ENCODE results near the gene OSBPL2. TPM values are rescaled to one million over a fixed set of nuclear protein-coding genes. Genes with fewer than 3 reads are reported as not detected.

OSBPL2 gene
- polyA plus RNA-seq, 4 donors: 19.9 to 36.9 (median 29.3) TPM

GRCh38 chr20:62239278-62239879 lies 1.1 kb downstream of the OSBPL2 start:
- Histone ChIP-seq H3K4me3 (ENCODE audit: low read depth in 1 of 3, low read length in 3 of 3) (peak overlapping the region in 2 of 3 donors; percentile 78 to 89), H3K4me1 (ENCODE audit: control insufficient read depth in 3 of 3, insufficient read depth in 2 of 3, low read depth in 1 of 3, low read length in 2 of 3) (peaks cover 9 to 14% (median 9%) of the 10 kb centered on the region in 3 donors), H3K27me3 (ENCODE audit: control insufficient read depth in 3 of 3, insufficient read depth in 3 of 3, low read length in 3 of 3) (peaks cover 0 to under 1% (median 0%) of the 10 kb centered on the region in 3 donors), H3K36me3 (ENCODE audit: control insufficient read depth in 3 of 3, insufficient read depth in 2 of 3, low read depth in 1 of 3, low read length in 3 of 3) (peaks cover 0 to 35% (median 0%) of the 10 kb centered on the region in 3 donors), H3K9me3 (ENCODE audit: control insufficient read depth in 2 of 2, insufficient read depth in 1 of 2, low read depth in 1 of 2, low read length in 1 of 2) (no peaks in the 10 kb centered on the region), H3K27ac (ENCODE audit: low read depth in 1 of 3, low read length in 2 of 3) (peak overlapping the region; percentile 67 to 86 (median 71))
- DNase-seq: peak; percentile 37 to 41
- WGBS, 3 donors: 12 to 41% (median 28%) methylated on average over 23 of the region's 23 CpGs
- FAIRE-seq: no peak

- FAIRE-seq: no peak
- 79 to 89% (median 79%) methylated on average over 13 of the region's 13 CpGs for WGBS, 3 donors
- peak overlapping the region in 1 of 3 donors; percentile 89 for H3K4me3 ChIP-seq (ENCODE audit: low read depth in 1 of 3, low read length in 3 of 3)
- peak overlapping the region in 1 of 3 donors; percentile 86 for H3K27ac ChIP-seq (ENCODE audit: low read depth in 1 of 3, low read length in 2 of 3)
- peaks cover 0 to 41% (median 0%) of the 10 kb centered on the region in 3 donors for H3K36me3 ChIP-seq (ENCODE audit: control insufficient read depth in 3 of 3, insufficient read depth in 2 of 3, low read depth in 1 of 3, low read length in 3 of 3)
- peaks cover 9 to 14% (median 9%) of the 10 kb centered on the region in 3 donors for H3K4me1 ChIP-seq (ENCODE audit: control insufficient read depth in 3 of 3, insufficient read depth in 2 of 3, low read depth in 1 of 3, low read length in 2 of 3)
- no peaks in the 10 kb centered on the region for H3K27me3 ChIP-seq (ENCODE audit: control insufficient read depth in 3 of 3, insufficient read depth in 3 of 3, low read length in 3 of 3)
- no peak for DNase-seq
- no peaks in the 10 kb centered on the region for H3K9me3 ChIP-seq (ENCODE audit: control insufficient read depth in 2 of 2, insufficient read depth in 1 of 2, low read depth in 1 of 2, low read length in 1 of 2)
These were observed 1.8 kb downstream of the OSBPL2 start for GRCh38 chr20:62240020-62240685.

DNA sequence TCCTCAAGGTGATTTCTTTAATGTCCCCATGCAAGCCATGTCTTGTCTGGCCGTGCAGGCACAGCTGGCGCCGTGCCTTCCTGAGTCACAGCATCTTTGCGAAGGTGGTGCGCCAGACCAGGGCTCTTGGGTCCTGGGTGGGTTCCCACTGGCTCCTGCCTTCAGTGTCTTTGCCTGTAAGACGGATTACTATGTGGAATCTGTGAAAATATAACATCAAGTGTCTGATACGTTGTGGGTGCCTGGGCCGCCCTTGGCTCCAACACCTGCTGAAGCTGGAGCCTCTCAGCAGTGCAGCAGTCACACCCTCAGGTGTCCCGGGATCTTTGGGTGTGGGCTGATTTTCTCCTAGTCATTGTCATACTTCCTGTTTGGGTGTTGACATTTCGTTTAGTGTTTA lies 3.2 kb downstream of the OSBPL2 start:
- Histone ChIP-seq H3K4me3 (ENCODE audit: low read depth in 1 of 3, low read length in 3 of 3) (no peak overlapping the region), H3K27ac (ENCODE audit: low read depth in 1 of 3, low read length in 2 of 3) (peak overlapping the region in 2 of 3 donors; percentile 76 to 88), H3K4me1 (ENCODE audit: control insufficient read depth in 3 of 3, insufficient read depth in 2 of 3, low read depth in 1 of 3, low read length in 2 of 3) (peaks cover 9 to 14% (median 9%) of the 10 kb centered on the region in 3 donors), H3K36me3 (ENCODE audit: control insufficient read depth in 3 of 3, insufficient read depth in 2 of 3, low read depth in 1 of 3, low read length in 3 of 3) (peaks cover 0 to 53% (median 0%) of the 10 kb centered on the region in 3 donors), H3K27me3 (ENCODE audit: control insufficient read depth in 3 of 3, insufficient read depth in 3 of 3, low read length in 3 of 3) (no peaks in the 10 kb centered on the region), H3K9me3 (ENCODE audit: control insufficient read depth in 2 of 2, insufficient read depth in 1 of 2, low read depth in 1 of 2, low read length in 1 of 2) (no peaks in the 10 kb centered on the region)
- no peak for FAIRE-seq
- peak; percentile 64 to 94 for DNase-seq
- 19 to 61% (median 32%) methylated on average over 10 of the region's 10 CpGs for WGBS, 3 donors

- Histone ChIP-seq H3K4me1 (ENCODE audit: control insufficient read depth in 3 of 3, insufficient read depth in 2 of 3, low read depth in 1 of 3, low read length in 2 of 3) (peaks cover 9 to 14% (median 9%) of the 10 kb centered on the region in 3 donors), H3K4me3 (ENCODE audit: low read depth in 1 of 3, low read length in 3 of 3) (no peak overlapping the region), H3K36me3 (ENCODE audit: control insufficient read depth in 3 of 3, insufficient read depth in 2 of 3, low read depth in 1 of 3, low read length in 3 of 3) (peaks cover 0 to 56% (median 0%) of the 10 kb centered on the region in 3 donors), H3K9me3 (ENCODE audit: control insufficient read depth in 2 of 2, insufficient read depth in 1 of 2, low read depth in 1 of 2, low read length in 1 of 2) (no peaks in the 10 kb centered on the region), H3K27me3 (ENCODE audit: control insufficient read depth in 3 of 3, insufficient read depth in 3 of 3, low read length in 3 of 3) (no peaks in the 10 kb centered on the region), H3K27ac (ENCODE audit: low read depth in 1 of 3, low read length in 2 of 3) (peak overlapping the region; percentile 17 to 81 (median 45))
- FAIRE-seq (no peak), DNase-seq (no peak)
- 63 to 74% (median 64%) methylated on average over 6 of the region's 6 CpGs for WGBS, 3 donors
These were observed 3.9 kb downstream of the OSBPL2 start for GRCh38 chr20:62242176-62242575.

- DNase-seq (no peak), FAIRE-seq (no peak)
- Histone ChIP-seq H3K36me3 (ENCODE audit: control insufficient read depth in 3 of 3, insufficient read depth in 2 of 3, low read depth in 1 of 3, low read length in 3 of 3) (peaks cover 0 to 56% (median 0%) of the 10 kb centered on the region in 3 donors), H3K4me1 (ENCODE audit: control insufficient read depth in 3 of 3, insufficient read depth in 2 of 3, low read depth in 1 of 3, low read length in 2 of 3) (peaks cover 4 to 10% (median 9%) of the 10 kb centered on the region in 3 donors), H3K4me3 (ENCODE audit: low read depth in 1 of 3, low read length in 3 of 3) (no peak overlapping the region), H3K9me3 (ENCODE audit: control insufficient read depth in 2 of 2, insufficient read depth in 1 of 2, low read depth in 1 of 2, low read length in 1 of 2) (no peaks in the 10 kb centered on the region), H3K27me3 (ENCODE audit: control insufficient read depth in 3 of 3, insufficient read depth in 3 of 3, low read length in 3 of 3) (no peaks in the 10 kb centered on the region), H3K27ac (ENCODE audit: low read depth in 1 of 3, low read length in 2 of 3) (no peak overlapping the region)
- 80 to 89% (median 87%) methylated on average over 22 of the region's 22 CpGs for WGBS, 3 donors
These were observed 4.8 kb downstream of the OSBPL2 start for GRCh38 chr20:62243106-62243505.

DNA sequence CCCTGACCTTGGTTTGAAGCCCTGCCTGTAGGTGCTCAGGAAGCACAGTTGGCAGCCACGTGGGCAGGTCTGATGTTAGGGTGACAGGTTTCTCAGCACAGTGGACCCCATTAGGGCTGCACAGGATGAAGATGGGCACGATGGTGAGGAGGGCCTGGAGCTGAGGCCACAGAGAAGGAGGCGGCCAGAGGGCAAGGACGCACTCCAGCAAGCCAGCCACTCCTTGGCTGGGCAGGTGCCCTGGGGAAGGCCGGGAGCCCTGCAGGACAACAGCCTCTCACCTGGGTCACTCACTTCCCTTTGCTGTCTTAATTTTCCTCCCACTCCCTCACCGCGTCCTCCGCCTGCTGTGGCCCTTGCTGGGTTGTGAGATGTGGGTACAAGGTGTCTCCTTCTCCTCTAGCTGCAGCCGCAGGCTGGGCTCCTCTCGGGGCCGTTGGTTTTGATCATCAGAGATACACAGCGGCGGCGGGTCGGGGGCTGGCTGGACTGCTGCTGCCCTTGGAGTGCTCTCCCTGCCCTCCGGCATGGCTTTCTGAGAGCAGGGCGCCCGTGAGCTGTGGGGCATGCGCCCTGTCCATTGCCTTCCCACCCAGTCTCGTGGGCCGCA lies 5.7 kb downstream of the OSBPL2 start:
- no peaks in the 10 kb centered on the region for H3K9me3 ChIP-seq (ENCODE audit: control insufficient read depth in 2 of 2, insufficient read depth in 1 of 2, low read depth in 1 of 2, low read length in 1 of 2)
- FAIRE-seq (no peak), DNase-seq (no peak)
- H3K36me3 ChIP-seq (ENCODE audit: control insufficient read depth in 3 of 3, insufficient read depth in 2 of 3, low read depth in 1 of 3, low read length in 3 of 3): peaks cover 0 to 56% (median 0%) of the 10 kb centered on the region in 3 donors
- H3K27ac ChIP-seq (ENCODE audit: low read depth in 1 of 3, low read length in 2 of 3): peak overlapping the region in 1 of 3 donors; percentile 72
- WGBS, 3 donors: 61 to 83% (median 73%) methylated on average over 21 of the region's 21 CpGs
- H3K4me1 ChIP-seq (ENCODE audit: control insufficient read depth in 3 of 3, insufficient read depth in 2 of 3, low read depth in 1 of 3, low read length in 2 of 3): peaks cover 4 to 12% (median 9%) of the 10 kb centered on the region in 3 donors
- H3K4me3 ChIP-seq (ENCODE audit: low read depth in 1 of 3, low read length in 3 of 3): no peak overlapping the region
- no peaks in the 10 kb centered on the region for H3K27me3 ChIP-seq (ENCODE audit: control insufficient read depth in 3 of 3, insufficient read depth in 3 of 3, low read length in 3 of 3)

- FAIRE-seq (no peak), DNase-seq (peak in 1 of 2 donors; percentile 75)
- H3K9me3 ChIP-seq (ENCODE audit: control insufficient read depth in 2 of 2, insufficient read depth in 1 of 2, low read depth in 1 of 2, low read length in 1 of 2): no peaks in the 10 kb centered on the region
- WGBS, 3 donors: 9 to 55% (median 26%) methylated on average over 17 of the region's 17 CpGs
- H3K27me3 ChIP-seq (ENCODE audit: control insufficient read depth in 3 of 3, insufficient read depth in 3 of 3, low read length in 3 of 3): no peaks in the 10 kb centered on the region
- H3K4me3 ChIP-seq (ENCODE audit: low read depth in 1 of 3, low read length in 3 of 3): no peak overlapping the region
- peak overlapping the region in 1 of 3 donors; percentile 72 for H3K27ac ChIP-seq (ENCODE audit: low read depth in 1 of 3, low read length in 2 of 3)
- H3K4me1 ChIP-seq (ENCODE audit: control insufficient read depth in 3 of 3, insufficient read depth in 2 of 3, low read depth in 1 of 3, low read length in 2 of 3): peaks cover 4 to 9% (median 5%) of the 10 kb centered on the region in 3 donors
- peaks cover 0 to 54% (median 0%) of the 10 kb centered on the region in 3 donors for H3K36me3 ChIP-seq (ENCODE audit: control insufficient read depth in 3 of 3, insufficient read depth in 2 of 3, low read depth in 1 of 3, low read length in 3 of 3)
These were observed 6.4 kb downstream of the OSBPL2 start for GRCh38 chr20:62244644-62245108.

- peaks cover 0 to 57% (median 0%) of the 10 kb centered on the region in 3 donors for H3K36me3 ChIP-seq (ENCODE audit: control insufficient read depth in 3 of 3, insufficient read depth in 2 of 3, low read depth in 1 of 3, low read length in 3 of 3)
- no peaks in the 10 kb centered on the region for H3K27me3 ChIP-seq (ENCODE audit: control insufficient read depth in 3 of 3, insufficient read depth in 3 of 3, low read length in 3 of 3)
- no peak for DNase-seq
- H3K4me1 ChIP-seq (ENCODE audit: control insufficient read depth in 3 of 3, insufficient read depth in 2 of 3, low read depth in 1 of 3, low read length in 2 of 3): peaks cover 4 to 9% (median 5%) of the 10 kb centered on the region in 3 donors
- no peak overlapping the region for H3K4me3 ChIP-seq (ENCODE audit: low read depth in 1 of 3, low read length in 3 of 3)
- no peak for FAIRE-seq
- H3K9me3 ChIP-seq (ENCODE audit: control insufficient read depth in 2 of 2, insufficient read depth in 1 of 2, low read depth in 1 of 2, low read length in 1 of 2): no peaks in the 10 kb centered on the region
- 89 to 95% (median 89%) methylated on average over 19 of the region's 19 CpGs for WGBS, 3 donors
- H3K27ac ChIP-seq (ENCODE audit: low read depth in 1 of 3, low read length in 2 of 3): no peak overlapping the region
These were observed 7.6 kb downstream of the OSBPL2 start for GRCh38 chr20:62245911-62246280.
